Measurements from ENCODE around the gene BAG1.

The BAG1 gene

GRCh38 chr9:33242609-33243134 is 21.8 kb downstream of the BAG1 start:
- no peak for DNase-seq (ENCODE audit: low read depth in 3 of 3)

DNA sequence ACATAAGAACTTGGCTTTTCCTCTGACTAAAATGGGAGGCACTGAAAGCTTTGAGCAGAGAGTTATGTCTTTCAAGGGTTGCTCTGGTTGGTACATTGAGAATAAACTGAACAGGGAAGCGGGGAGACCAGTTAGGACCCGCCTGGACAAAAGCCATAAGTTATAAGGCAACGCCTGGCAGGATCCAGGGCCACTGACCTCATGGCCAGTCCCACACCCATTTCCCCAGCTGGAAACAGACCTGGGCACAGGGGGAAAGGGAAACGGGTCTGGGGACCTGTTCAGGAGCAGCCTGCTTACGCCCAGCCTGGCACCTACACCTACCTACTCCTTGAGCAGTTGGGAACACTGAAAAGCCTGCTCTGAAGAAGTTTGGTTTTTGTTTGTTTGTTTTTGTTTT is 23.2 kb downstream of the BAG1 start:
- no peak for DNase-seq (ENCODE audit: low read depth in 3 of 3)

- DNase-seq (ENCODE audit: low read depth in 3 of 3): no peak
Observed at GRCh38 chr9:33239921-33240320, 24.6 kb downstream of the BAG1 start, which contains the start of gene SPINK4. Gene SPINK4 (plus strand): TSS chr9:33240167. CDS start chr9:33240209, 42 bp downstream.

DNA sequence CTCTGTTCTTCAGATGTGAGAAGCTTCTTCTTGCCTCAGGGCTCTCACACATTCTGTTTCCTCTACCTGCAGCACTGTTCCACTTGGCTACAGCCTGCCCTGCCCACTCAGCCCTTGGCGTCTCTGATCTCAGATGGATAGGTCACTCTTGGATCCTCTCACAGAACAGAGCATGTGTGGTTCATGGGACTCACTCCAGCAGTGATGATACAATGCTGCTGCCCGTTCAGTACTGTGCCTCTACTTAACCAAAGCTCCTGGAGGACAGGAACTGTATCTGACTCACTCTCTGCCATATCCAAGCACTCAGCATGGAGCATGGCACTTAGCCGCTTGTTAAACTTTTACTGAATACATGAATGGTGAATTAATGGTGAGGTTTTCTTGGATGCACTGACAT is 27.9 kb downstream of the BAG1 start:
- DNase-seq (ENCODE audit: low read depth in 3 of 3): no peak

- DNase-seq (ENCODE audit: low read depth in 3 of 3): no peak
Observed at GRCh38 chr9:33234511-33235467, 29.7 kb downstream of the BAG1 start.

- DNase-seq (ENCODE audit: low read depth in 3 of 3): no peak
Observed at GRCh38 chr9:33233626-33234342, 30.7 kb downstream of the BAG1 start.

- DNase-seq (ENCODE audit: low read depth in 3 of 3): no peak
Observed at GRCh38 chr9:33232815-33233214, 31.7 kb downstream of the BAG1 start.

DNA sequence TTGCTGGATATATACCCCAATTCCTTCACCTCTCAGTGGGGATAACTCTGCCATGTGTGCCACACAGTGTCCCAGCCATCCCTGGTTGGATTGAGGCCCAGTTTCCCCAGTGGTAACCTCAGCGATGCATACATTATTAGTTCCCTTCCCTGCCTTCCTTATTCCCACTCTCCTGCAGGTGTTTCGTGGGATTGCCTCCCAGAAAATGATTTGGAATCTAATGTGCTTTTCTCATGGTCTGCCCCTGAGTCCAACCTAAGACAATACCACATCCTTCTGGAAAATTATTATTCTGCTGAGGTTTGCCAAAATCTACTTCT is 32.9 kb downstream of the BAG1 start:
- no peak for DNase-seq (ENCODE audit: low read depth in 3 of 3)

DNA sequence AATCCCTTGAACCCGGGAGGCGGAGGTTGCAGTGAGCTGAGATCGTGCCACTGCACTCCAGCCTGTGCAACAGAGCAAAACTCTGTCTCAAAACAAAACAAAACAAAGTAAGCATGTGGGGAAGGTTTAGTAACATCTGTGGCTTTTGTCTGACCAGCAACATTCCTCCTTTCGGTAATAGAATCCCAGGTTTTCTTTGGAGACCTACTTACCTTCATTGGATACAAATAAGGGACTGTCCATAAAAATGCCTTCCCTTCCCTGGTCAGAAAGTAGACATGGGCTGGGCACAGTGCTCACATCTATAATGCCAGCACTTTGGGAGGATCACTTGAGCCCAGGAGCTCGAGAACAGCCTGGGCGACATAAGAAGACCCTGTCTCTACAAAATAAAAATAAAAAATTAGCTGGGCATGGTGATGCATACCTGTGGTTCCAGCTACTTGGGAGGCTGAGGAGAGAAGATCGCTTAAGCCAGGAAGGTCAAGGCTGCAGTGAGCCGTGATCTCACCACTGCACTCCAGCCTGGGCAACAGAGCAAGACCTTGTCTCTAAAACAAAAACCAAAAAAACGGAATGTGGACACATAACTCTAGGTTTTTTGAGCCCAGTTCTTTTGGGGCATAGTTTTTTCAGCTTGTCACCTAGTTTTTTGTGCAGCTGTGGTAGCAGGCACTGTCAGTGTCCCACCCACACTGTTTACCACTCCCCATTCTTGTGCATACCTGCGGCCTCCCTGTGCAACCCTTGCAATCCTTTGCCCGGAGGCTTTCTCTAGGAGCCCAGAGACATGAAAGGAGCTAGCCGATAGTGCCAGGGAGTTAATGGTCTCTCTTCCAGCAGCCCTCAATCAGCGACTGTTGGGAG is 33.5 kb downstream of the BAG1 start:
- DNase-seq (ENCODE audit: low read depth in 3 of 3): no peak

DNA sequence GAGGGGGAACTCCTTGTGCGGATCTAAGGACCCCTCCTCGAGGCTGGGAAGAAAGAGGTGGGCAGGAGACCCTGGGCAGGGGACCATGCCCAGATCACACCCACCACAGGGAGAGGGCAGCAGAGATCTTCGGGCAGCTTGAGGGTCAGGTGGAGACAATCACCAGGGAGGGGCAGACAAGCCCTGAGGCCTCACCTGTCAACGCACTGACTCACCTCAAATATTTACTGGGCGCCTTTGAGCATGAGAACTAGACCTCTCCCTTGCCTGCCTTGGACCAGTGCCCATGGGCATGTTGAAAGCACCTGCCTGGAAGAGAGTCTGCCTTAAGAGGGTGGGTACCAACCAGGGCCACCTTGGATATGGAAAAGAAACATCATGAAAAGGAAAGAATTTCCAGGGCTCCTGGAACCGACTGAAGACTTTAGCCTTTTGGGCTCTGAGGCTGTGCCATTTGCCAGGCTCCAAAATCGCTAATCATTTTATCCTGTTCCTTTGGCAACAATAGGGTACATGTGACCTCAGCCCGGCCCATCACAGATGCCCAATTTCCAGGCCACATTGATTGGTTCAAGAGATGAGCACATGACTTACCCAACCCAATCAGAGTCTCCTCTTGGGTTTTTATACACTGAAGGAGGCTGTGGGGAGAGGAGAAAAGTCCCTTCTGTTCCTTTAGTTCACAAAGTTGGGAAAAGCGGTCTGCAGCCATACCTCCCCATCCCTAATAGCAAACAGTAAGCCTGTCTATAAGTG is 35.0 kb downstream of the BAG1 start:
- DNase-seq (ENCODE audit: low read depth in 3 of 3): no peak

DNA sequence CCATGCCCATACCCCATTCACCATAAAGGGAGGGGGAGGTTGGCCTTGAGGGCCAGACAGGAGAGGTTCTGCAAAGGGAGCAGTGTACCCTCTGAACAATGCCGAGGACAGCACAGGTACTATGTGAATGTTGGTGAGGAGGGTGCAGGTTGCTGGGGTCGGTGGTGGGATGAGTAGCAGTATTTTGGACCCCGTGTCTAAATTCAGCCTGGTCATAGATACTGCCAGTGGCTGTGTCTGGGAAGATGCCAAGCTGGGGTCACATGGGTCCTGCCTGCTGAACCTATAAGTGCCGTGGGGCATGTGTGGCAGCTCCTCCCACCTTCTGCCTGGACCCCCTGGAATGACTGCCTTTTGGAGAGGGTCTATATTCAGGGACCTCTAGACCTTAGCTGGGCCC is 35.9 kb downstream of the BAG1 start:
- no peak for DNase-seq (ENCODE audit: low read depth in 3 of 3)

GRCh38 chr9:33227741-33228140 is 36.8 kb downstream of the BAG1 start:
- no peak for DNase-seq (ENCODE audit: low read depth in 3 of 3)

DNA sequence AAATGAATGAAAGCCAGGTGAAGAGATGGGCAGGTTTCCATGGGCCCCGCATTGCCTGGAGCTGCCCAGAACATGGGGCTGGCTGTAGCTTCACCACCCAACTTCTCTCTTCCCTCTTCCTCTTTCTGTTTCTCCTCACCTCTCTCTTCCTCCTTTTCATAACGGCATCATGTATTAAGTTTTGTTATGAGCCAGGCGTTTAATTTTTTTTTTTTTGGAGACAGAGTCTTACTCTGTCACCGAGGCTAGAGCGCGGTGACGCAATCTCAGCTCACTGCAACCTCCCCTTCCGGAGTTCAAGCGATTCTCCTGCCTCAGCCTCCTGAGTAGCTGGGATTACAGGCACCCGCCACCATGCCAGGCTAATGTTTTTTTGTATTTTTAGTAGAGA is 37.5 kb downstream of the BAG1 start:
- no peak for DNase-seq (ENCODE audit: low read depth in 3 of 3)

GRCh38 chr9:33225319-33226147 is 39.0 kb downstream of the BAG1 start:
- peak; percentile 41 to 68 (median 68) for DNase-seq (ENCODE audit: low read depth in 3 of 3)

DNA sequence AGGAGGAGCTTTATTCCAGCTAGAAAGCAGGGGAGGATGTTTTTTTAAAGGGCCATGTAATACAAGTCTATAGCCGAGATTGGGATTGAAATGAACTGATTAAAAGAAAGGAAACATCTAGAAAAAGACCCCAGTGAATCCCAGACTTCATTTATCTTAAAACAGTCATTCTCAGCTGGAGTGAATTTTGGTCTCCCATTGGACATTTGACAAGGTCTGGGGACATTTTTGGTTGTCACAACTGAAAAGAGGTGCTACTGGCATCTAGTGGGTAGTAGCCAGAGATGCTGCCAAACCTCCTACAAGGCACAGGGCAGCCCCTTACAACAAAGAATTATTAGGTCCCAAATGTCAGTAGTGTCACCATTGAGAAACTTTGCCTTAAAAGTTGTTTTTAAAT is 40.8 kb downstream of the BAG1 start:
- DNase-seq (ENCODE audit: low read depth in 3 of 3): no peak

DNA sequence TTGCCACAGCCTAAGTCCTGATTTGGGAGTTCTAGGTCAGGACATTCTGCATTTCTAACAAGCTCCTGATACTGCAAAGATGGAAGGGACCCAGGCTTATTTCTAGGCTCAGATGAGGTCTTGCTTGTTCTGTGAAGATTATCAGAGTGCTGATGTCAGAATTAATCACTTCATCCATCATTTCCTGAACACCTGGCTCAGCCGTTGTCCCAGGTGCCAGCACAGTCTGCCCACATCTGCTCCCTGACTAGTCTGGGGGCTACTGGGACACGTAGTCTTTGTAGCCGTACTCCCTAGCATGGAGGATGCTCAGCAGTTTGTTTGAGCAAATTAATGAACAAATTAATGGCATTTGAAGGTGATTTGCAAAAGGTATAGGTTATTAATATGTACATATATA is 42.5 kb downstream of the BAG1 start:
- no peak for DNase-seq (ENCODE audit: low read depth in 3 of 3)

GRCh38 chr9:33221568-33221884 is 43.0 kb downstream of the BAG1 start:
- DNase-seq (ENCODE audit: low read depth in 3 of 3): no peak

- DNase-seq (ENCODE audit: low read depth in 3 of 3): no peak
Observed at GRCh38 chr9:33220681-33221567, 43.6 kb downstream of the BAG1 start.

- no peak for DNase-seq (ENCODE audit: low read depth in 3 of 3)
Observed at GRCh38 chr9:33211695-33212393, 52.7 kb downstream of the BAG1 start.
